SH-SY5Y (cell line): ENCODE data around the gene SDSL.

Experiments used
- GATA2 ChIP-seq: IDR thresholded peaks from 2 replicates; pipeline ENCODE4 v1.6.1; 2011; ENCODE audit warnings: mild to moderate bottlenecking, low read depth, low read length
- GATA3 ChIP-seq: IDR thresholded peaks from 2 replicates; pipeline ENCODE4 v1.6.1; 2011; ENCODE audit warnings: low read depth, mild to moderate bottlenecking, low read length, moderate library complexity

Gene SDSL

DNA sequence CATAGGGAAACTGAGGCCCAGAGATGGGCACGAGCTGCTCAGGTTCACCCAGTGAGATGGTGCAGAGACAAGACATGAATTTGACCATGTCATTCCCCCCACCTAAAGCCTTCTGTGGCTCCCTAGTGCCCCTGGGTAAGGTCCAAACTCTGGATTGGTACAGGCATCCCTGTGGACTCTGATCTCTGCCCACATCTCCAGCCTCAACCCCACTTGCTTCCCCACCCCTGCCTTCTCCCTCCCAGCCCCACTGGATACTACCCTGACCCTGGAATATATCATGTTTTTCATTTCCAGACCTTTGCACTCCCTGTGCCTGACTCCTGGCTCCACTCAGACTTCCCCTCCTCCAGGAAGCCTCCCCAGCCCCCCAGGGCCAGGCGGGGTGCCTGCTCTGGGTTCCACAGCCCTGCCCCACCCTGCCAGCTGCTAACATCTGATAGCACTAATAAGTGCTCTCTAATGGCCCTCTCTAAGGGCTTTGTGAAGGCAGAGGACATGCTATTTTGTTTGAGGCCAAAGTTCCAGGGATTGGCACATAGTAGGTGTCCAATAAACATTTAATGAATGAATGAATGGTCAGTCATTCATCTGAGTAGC lies 1.1 kb upstream of the SDSL start:
- TF ChIP-seq GATA2 = no peak
- TF ChIP-seq GATA3 = no peak

DNA sequence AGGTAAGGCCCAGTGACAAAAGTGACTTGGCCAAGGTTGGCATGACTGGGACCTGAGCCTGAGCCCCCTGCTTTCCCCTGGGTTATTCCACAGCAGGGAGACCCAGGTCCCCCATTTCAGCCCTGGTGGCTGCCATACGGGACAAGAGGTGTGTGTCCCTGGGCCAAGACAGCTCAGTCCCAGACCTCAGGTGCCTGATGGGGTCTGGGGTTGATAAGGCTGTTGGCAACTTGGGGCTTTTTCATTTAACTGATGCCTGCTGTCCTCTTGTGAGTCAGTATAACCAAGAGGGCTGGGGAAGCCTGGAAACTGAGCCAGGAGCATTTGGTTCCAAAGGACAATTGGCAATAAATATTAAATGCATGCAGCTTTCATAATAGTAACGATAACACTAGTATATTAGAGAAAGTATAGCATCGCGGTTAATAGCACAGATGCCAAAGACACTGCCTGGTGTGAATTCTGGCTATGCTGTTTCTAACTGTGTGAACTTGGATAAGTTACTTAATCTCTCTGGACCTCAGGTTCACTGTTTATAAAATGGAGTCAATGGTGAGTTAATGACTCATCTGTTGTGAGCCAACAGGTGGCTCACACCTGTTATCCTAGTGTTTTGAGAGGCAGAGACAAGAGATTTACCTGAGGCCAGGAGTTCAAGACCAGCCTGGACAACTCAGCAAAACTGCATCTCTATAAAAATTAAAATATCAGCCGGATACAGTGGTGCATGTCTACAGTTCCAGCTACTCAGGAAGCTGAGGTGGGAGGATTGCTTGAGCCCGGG lies 898 bp downstream of the SDSL start:
- no peak for TF ChIP-seq GATA2

DNA sequence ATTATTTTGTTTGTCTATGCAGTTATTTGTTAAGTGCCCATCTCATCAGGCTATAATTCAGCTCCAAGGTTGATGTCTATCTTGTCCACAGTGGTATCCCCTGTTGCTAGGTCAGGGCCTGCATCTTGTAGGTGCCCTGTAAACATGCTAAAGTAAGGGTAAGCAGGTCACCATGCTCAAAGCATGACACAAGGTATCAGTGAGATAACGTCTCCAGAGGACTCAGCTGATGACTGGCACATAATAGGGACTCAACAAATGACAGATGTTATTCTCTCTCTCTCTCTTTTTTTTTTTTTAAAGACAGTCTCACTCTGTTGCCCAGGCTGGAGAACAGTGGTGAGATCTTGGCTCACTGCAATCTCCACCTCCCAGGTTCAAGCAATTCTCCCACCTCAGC lies 2.3 kb downstream of the SDSL start:
- no peak for TF ChIP-seq GATA3
- no peak for TF ChIP-seq GATA2

DNA sequence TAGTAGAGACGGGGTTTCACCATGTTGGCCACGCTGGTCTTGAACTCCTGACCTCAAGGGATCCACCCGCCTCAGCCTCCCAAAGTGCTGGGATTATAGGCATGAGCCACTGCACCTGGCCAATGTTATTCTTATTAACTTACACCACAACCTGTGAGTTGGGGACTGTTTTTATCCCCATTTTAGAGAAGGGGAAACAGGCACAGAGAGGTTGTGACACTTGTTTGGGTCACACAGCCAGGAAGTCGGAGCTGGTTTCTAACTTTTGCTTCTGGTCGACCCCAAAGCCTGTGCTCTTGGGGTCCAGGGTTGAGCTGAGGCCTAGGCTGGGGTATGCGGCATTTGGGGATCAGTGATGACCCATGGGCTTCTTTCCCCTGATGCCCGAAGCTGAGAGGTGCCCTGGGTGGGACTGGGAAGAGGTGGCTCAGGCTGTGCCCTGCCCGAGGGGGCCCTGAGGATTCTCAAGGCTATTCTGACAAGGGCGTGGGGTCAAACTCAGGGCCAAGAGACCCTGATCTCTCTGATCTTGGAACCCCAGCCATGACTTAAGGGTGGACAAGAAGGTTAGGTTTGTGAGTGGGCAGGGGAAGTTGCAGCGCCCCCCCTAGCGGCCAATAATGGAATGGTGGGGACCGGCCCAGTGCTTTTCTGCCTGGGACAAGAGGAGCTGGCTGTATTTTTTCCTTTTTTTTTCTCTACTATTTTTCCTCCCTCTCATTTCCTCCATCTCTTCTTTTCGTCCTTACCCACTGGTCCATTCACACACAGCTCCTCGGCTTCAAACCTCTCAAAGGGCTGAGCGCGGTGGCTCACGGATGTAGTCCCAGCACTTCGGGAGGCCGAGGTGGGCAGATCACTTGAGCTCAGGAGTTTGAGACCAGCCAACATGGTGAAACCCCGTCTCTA lies 3.0 kb downstream of the SDSL start:
- TF ChIP-seq GATA2 (no peak), GATA3 (no peak)

DNA sequence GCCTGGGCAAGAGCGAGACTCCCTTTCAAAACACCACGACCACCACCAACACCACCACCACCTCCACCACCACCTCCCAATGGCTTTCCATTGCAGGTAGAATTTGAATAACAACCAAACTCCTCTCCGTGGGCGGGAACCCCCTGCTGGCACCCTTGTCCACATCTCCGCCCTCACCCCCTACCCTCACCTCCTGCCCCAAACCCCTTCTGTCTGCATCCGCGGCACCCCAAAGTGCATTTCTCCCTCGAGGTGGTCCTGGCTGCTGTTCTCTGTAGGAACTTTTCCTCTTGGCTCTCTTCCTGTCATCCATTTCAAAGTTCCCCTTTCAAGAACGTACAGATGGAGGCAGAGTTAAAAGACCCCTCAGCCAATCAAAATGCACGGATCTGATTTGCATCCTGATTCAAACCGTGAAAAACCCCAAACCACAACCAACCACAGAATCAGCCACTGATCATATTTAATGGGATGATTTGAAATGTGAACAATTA lies 3.8 kb downstream of the SDSL start:
- TF ChIP-seq GATA3 (no peak), GATA2 (no peak)

DNA sequence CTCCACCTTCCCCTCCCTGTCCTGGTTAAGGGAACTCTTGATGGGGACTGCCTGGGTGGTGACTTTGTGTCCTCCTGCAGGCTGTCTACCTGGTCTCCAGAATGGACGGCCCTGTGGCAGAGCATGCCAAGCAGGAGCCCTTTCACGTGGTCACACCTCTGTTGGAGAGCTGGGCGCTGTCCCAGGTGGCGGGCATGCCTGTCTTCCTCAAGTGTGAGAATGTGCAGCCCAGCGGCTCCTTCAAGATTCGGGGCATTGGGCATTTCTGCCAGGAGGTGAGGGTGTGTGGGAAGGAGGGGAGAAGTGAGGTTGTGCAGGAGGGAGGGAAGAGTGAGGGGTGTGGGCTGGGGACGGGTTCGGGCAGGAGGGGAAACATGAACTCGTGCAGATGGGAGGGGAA lies 5.7 kb downstream of the SDSL start:
- TF ChIP-seq GATA2 = no peak
- no peak for TF ChIP-seq GATA3

DNA sequence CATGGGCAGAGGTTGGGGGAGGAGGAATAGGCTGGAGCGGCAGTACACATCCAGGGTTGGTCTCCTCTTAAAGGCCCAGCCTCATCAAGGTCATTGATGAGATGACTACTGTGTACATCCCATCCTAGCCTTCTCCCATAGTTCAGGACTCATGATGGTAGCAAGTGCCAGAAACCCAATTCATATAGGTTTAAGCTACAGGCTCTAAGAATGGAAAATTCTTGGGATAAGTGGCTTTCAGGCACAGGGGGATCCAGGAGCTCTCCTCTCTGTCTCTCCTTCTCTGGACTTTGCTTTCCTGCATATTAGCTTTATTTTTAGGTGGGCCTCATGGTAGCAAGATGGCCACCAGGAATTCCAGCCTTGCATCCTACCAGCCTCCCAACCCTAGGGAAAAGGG lies 6.3 kb downstream of the SDSL start:
- TF ChIP-seq GATA3 (no peak), GATA2 (no peak)

DNA sequence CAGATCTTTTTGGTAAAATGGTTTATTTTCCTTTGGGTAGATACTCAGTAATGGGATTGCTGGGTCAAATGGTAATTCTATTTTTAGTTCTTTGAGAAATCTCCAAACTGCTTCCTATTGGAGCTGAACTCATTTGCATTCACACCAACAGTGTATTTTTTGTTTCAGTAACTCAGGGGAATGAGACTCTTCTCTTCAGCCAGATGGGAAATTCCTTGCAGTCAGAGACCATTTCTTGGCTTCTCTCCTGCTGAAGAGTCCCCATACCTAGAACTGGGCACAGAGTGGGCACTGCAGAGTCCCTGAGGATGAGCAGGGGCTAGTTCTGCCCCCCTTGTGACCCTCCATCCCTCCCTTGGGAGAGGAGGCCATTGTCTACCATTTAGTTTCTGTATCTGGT lies 10.8 kb downstream of the SDSL start:
- TF ChIP-seq GATA3 = no peak
- no peak for TF ChIP-seq GATA2

DNA sequence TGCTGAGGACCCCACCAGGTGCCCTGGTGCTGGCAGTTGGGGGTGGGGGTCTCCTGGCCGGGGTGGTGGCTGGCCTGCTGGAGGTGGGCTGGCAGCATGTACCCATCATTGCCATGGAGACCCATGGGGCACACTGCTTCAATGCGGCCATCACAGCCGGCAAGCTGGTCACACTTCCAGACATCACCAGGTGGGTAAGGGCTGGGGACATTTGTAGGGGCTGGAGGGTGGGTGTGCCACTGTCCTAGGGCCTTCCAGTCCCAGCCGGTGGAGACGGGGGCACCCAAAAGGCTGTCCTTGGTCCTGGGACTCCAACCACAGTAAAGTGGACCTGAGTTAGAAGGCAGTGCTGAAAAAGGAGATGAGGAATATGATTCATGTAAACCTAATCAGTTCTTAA lies 13.2 kb downstream of the SDSL start:
- no peak for TF ChIP-seq GATA3
- TF ChIP-seq GATA2 = no peak

DNA sequence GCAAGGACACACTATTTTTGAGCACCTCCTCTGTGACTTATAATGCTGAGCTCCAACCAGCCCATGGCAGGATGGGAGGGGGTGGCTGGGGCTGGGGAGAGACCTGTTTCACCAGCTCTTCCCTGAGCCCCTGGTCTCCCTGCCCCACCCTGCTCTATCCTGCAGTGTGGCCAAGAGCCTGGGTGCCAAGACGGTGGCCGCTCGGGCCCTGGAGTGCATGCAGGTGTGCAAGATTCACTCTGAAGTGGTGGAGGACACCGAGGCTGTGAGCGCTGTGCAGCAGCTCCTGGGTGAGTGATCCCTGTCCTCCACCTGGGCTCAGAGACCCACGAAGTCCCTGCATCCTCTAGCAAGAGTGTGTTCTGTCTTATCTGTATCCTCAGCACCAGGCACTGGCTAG lies 14.4 kb downstream of the SDSL start:
- TF ChIP-seq GATA3 (no peak), GATA2 (no peak)

DNA sequence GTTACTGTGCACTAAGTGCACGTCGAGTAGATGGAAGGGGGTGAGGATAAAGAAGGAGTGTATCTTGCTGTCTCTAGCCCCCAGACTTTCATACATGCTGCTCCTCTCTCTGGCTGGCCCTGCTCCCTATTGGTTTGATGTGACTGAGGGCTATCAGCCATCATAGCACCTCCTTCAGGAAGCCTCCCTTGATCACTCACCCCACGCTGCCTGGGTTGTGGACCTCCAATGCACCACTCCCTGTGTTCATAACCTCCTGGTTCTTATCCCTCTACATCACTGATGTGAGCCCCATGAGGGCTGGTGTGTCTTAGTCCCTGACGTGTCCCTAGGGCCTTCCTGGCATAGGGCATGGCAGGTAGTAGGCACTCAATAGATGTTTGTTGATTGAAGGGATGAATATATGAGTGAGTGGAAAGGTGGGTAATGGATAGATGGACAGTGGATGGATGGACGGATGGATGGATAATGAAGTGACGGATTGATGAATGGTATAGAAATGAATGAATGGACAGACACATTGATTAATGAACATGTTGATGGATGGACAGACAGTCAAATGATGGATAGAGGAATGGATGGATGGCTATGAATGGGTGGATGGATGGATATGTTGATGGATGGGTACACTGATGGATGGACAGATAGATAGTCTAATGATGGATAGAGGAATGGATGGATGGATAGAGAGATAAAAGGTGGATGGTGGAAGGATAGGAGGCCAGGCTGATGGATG lies 15.0 kb downstream of the SDSL start:
- TF ChIP-seq GATA2 (no peak), GATA3 (no peak)

DNA sequence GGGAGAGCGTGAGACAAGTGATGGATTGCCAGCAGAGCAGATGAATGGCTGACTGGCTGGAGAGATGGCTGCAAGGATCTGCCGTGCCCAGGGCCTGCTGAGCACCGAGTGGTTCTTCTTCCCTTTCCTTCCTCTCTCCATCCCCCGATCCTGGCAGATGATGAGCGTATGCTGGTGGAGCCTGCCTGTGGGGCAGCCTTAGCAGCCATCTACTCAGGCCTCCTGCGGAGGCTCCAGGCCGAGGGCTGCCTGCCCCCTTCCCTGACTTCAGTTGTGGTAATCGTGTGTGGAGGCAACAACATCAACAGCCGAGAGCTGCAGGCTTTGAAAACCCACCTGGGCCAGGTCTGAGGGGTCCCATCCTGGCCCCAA lies 15.5 kb downstream of the SDSL start:
- no peak for TF ChIP-seq GATA3

DNA sequence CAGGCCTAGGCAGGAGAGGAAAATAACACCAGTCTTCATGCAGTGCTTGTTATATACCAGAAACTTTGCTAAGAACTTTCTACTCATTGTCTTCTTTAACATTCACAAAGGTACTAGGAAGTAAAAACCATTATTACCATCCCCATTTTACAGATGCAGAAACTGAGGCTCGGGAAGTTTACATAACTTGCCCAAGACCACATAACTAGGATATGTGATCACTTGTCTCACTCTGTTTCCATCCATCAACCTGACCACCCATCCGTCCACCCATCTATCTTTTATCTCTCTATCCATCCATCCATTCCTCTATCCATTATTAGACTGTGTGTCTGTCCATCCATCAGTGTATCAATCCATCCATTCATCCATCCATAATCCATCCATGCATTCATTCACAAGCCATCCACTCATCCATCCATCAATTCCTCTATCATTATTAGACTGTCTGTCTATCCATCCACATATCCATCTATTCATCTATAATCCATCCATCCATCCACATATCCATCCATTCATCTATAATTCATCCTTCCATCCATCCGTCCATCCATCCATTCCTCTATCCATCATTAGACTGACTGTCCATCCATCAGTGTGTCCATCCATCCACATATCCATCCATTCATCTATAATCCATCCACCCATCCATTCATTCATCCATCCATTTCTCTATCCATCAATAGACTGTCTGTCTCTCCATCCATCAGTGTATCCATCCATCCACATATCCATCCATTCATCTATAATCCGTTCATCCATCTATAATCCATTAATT lies 16.5 kb downstream of the SDSL start:
- no peak for TF ChIP-seq GATA3
- TF ChIP-seq GATA2 = no peak

DNA sequence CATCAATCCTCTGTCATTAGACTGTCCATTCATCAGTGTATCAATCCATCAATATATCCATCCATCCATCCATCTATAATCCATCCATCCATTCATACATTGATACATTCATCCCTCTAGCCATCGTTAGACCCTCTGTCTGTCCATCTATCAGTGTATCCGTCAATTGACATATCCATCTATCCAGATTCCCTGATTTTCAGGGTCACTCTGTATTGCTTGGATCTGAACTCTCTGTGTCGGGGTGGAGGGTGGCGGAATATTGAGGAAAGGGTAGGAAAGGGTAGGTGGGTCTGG lies 17.1 kb downstream of the SDSL start:
- TF ChIP-seq GATA2 (no peak), GATA3 (no peak)
